Muscle of back (tissue), 11 donors: ENCODE measurements around the gene MAN2B1. TPM values are rescaled to one million over a fixed set of nuclear protein-coding genes. Genes with fewer than 3 reads are reported as not detected.
"Not testable (repeated sequence)": the region's sequence is repeated elsewhere in the genome, so short reads cannot be mapped to it uniquely, and the experiment has no call there.

Experiments
- DNase-seq, 3 donors: peaks; one replicate each; pipeline versions ENCODE4 v3.0.0 to v3.0.0-alpha.2; 2013
- polyA plus RNA-seq, 10 donors: library from polyadenylated mRNA; unstranded; fragments of 120-200 nt; gene quantifications; one replicate each; pipeline ENCODE4 v1.2.1, GENCODE V29; 2013; ENCODE audit not compliant: insufficient read length in 10 of 10

MAN2B1 gene
- polyA plus RNA-seq, 10 donors, result 23.1 to 38.2 (median 27.9) TPM

- no peak for DNase-seq
Observed at GRCh38 chr19:12623361-12624031, 43.0 kb downstream of the MAN2B1 start.

DNA sequence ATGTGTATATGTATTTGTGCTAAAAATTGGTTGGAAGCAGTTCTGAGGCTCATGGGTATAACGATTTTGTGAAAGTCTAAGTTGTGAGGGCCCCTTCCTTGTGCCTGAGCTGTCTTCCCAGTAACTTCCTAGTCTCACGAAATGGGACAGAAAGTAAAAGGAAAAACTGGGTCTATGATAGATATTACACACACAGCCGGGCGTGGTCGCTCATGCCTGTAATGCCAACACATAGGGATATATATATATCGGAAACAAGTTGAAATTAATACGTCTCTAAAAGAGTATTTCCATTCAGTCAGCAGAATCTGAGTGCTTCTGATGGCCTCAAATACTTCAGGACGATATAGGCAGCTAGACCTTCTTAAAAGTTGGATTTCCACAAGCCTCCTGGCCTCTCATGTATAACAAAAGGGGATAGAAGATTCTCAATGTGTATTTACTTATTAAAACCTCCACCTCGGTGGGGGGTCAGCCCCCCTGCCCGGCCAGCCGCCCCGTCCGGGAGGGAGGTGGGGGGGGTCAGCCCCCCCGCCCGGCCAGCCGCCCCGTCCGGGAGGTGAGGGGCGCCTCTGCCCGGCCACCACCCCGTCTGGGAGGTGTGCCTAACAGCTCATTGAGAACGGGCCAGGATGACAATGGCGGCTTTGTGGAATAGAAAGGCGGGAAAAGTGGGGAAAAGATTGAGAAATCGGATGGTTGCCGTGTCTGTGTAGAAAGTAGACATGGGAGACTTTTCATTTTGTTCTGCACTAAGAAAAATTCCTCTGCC, 45.1 kb downstream of the MAN2B1 start:
- DNase-seq, result not testable (repeated sequence)

DNA sequence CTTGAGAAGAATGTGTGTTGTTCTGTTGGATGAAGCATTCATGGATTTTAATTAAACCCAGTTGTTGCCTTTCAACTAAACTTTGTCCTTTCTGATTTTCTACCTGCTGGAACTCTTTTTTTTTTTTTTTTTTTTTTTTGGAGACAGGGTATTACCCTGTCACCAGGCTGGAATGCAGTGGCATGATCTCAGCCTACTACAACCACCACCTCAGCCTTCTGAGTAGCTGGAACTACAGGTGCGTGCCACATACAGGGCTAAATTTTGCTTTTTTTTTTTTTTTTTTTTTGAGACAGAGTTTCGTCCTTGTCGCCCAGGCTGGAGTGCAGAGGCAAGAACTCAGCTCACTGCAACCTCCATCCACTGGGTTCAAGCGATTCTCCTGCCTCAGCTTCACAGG, 48.9 kb downstream of the MAN2B1 start:
- no peak for DNase-seq

DNA sequence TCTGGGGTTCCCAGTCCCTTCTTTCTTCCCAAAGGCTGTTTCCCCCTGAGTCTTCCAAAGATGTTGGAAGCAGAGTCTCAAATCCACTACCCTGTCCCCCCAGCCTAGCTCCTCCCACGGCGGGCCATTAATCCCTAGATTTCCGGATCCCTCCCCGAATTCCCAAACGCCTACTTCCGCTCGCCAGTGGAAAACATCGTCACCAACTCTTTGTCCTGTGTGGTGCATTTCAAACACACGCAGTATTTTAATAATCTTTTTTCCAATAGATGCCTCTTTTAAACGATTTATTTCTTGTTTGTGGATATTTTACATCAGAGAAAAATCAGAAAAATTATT, 55.2 kb downstream of the MAN2B1 start:
- peak; percentile 82 to 94 (median 85) for DNase-seq

DNA sequence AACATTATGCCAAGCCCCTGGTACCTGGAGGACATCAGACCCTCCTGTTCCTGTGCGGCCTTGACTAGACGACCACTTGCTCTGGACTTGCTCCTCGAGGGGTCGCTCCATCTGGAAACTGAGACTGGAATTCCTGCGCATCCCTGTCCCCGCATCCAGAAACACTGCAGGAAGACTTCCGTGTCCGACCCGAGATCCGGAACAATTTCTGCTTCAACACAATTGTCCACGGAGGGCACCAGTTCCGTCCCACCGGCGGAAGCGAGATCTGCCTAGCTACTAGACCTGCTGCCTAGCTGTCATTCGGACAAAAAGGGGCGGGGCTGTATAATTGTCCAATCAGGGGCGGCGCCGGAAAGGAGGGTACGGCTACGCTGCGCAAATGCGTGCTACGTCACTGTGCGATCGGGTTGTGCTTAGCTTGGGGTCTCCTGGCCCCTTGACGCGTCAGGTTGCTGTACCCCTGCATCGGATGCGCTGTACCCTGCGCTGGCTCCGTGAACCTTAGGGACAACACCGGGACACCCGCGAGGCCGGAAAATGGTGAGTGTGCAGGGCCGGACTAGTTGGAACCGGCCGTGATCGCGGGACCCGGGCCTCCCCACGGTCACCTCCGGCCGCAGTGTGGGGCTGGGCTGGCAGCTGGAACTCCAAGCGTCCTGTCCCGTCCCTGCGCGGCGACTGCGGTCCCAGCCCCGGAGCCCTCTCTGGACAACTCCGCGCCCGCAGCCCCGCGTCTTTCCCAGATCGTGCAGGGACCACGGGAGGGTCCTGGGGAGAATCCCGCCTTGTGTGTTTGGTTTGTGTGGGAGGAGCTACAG, 55.8 kb downstream of the MAN2B1 start, which contains the start of the genes ZNF490 and ZNF791:
ZNF490 (minus strand) TSS at position 274 of the 821 bp plus-strand sequence; CDS start at position 141, 133 bp downstream.
ZNF791 (plus strand) TSS at position 381 of the 821 bp plus-strand sequence; CDS start at position 541, 160 bp downstream.
- DNase-seq, result peak; percentile 97 to 99 (median 98)

DNA sequence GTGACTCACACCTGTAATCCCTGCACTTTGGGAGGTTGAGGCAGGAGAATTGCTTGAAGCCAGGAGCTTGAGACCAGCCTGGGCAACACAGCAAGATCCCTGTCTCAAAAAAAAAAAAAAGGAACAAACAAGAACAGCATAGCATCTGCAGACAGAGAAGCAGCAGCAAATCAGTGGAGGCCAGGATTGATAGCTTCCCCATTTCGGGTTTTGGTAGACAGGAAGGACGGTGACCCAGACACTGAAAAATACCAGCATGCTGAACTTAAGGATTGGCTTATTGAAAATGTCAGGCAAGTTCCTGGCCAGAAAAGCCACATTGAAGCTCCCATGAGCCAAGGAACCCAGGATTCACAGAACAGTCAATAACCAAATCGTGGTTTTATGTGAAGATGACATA, 58.9 kb downstream of the MAN2B1 start:
- no peak for DNase-seq

- no peak for DNase-seq
Observed at GRCh38 chr19:12606796-12607195, 59.7 kb downstream of the MAN2B1 start.

DNA sequence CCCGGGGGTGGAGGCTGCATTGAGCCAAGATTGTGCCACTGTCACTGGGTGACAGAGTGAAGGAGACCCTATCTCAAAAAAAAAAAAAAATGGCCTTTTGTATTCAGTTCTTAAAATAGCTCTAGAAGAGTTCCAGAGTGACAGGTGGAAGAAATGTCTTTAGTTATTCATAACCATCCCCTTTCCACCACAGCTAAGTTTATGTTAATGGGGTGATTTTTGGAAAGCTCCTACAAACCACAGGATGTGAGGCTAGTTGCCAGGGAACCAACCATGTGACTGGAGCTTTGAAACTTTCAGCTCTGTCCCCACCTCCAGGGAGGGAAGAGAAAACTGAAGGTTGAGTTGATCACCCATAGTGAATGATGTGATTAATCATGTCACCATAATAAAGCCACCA, 62.8 kb downstream of the MAN2B1 start:
- no peak for DNase-seq

GRCh38 chr19:12597594-12597993, 68.9 kb downstream of the MAN2B1 start:
- no peak for DNase-seq

- DNase-seq, result no peak
Observed at GRCh38 chr19:12596927-12597548, 69.5 kb downstream of the MAN2B1 start.

Other genes with a start within 250 kb of the MAN2B1 start
- 1 to 10 TPM; 2.7 to 4.7 (median 3.6) TPM for gene ZNF443, start 225.7 kb downstream of the MAN2B1 start, polyA plus RNA-seq
- gene ZNF709, start 181.9 kb downstream of the MAN2B1 start, polyA plus RNA-seq, result 1 to 10 TPM; 1.8 to 4.1 (median 2.9) TPM
- gene ZNF564, start 115.3 kb downstream of the MAN2B1 start, polyA plus RNA-seq, result 1 to 10 TPM; 3.2 to 5.9 (median 4.8) TPM
- gene ZNF490, start 55.9 kb downstream of the MAN2B1 start, polyA plus RNA-seq, result 1 to 10 TPM; 1.5 to 4.6 (median 2.9) TPM
- 10 to 100 TPM in 9 of 10 donors, 1 to 10 TPM in 1; 7.7 to 17.5 (median 13.7) TPM for gene ZNF791, start 55.8 kb downstream of the MAN2B1 start, polyA plus RNA-seq
- 10 to 100 TPM in 6 of 10 donors, 1 to 10 TPM in 4; 5.8 to 13.2 (median 10.6) TPM for gene WDR83, start 65 bp upstream of the MAN2B1 start, polyA plus RNA-seq
- 10 to 100 TPM; 52.3 to 63.0 (median 59.8) TPM for gene DHPS, start 15.1 kb upstream of the MAN2B1 start, polyA plus RNA-seq
- not detected for gene GNG14, start 21.3 kb upstream of the MAN2B1 start, polyA plus RNA-seq
- gene FBXW9, start 29.9 kb upstream of the MAN2B1 start, polyA plus RNA-seq, result 1 to 10 TPM; 2.5 to 6.3 (median 4.1) TPM
- 10 to 100 TPM; 44.6 to 69.5 (median 54.9) TPM for gene TNPO2, start 57.2 kb upstream of the MAN2B1 start, polyA plus RNA-seq
- gene TRIR, start 67.9 kb upstream of the MAN2B1 start, polyA plus RNA-seq, result 100 to 1,000 TPM; 130 to 217 (median 172) TPM
- 10 to 100 TPM; 36.3 to 54.8 (median 41.8) TPM for gene GET3, start 70.8 kb upstream of the MAN2B1 start, polyA plus RNA-seq
- gene BEST2, start 85.0 kb upstream of the MAN2B1 start, polyA plus RNA-seq, result not detected
- 10 to 100 TPM; 15.9 to 42.5 (median 22.4) TPM for gene HOOK2, start 108.8 kb upstream of the MAN2B1 start, polyA plus RNA-seq
- gene JUNB, start 124.7 kb upstream of the MAN2B1 start, polyA plus RNA-seq, result 100 to 1,000 TPM in 1 of 10 donors, 10 to 100 TPM in 9; 13.8 to 217 (median 45.0) TPM
- 100 to 1,000 TPM; 135 to 183 (median 163) TPM for gene PRDX2, start 135.1 kb upstream of the MAN2B1 start, polyA plus RNA-seq
- gene THSD8, start 135.3 kb upstream of the MAN2B1 start, polyA plus RNA-seq, result 1 to 10 TPM; 1.3 to 6.3 (median 3.3) TPM
- gene RNASEH2A, start 139.8 kb upstream of the MAN2B1 start, polyA plus RNA-seq, result 10 to 100 TPM; 13.4 to 36.2 (median 19.9) TPM
- not detected for gene RTBDN, start 167.8 kb upstream of the MAN2B1 start, polyA plus RNA-seq
- under 1 TPM in 9 of 10 donors, not detected in 1; 0.11 to 0.91 (median 0.66) TPM for gene MAST1, start 171.8 kb upstream of the MAN2B1 start, polyA plus RNA-seq
- gene DNASE2, start 214.7 kb upstream of the MAN2B1 start, polyA plus RNA-seq, result 10 to 100 TPM in 4 of 10 donors, 1 to 10 TPM in 6; 6.1 to 13.9 (median 9.4) TPM
- gene KLF1, start 220.5 kb upstream of the MAN2B1 start, polyA plus RNA-seq, result 1 to 10 TPM in 3 of 10 donors, under 1 TPM in 7; 0.19 to 1.6 (median 0.68) TPM
- 10 to 100 TPM; 19.1 to 33.2 (median 27.2) TPM for gene GCDH, start 224.4 kb upstream of the MAN2B1 start, polyA plus RNA-seq